ENCODE data around the gene PSMG2. TPM values are rescaled to one million over a fixed set of nuclear protein-coding genes. Genes with fewer than 3 reads are reported as not detected.

PSMG2 gene, protein sequence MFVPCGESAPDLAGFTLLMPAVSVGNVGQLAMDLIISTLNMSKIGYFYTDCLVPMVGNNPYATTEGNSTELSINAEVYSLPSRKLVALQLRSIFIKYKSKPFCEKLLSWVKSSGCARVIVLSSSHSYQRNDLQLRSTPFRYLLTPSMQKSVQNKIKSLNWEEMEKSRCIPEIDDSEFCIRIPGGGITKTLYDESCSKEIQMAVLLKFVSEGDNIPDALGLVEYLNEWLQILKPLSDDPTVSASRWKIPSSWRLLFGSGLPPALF
- total RNA-seq, result 71.4 and 76.6 TPM in 2 replicates

DNA sequence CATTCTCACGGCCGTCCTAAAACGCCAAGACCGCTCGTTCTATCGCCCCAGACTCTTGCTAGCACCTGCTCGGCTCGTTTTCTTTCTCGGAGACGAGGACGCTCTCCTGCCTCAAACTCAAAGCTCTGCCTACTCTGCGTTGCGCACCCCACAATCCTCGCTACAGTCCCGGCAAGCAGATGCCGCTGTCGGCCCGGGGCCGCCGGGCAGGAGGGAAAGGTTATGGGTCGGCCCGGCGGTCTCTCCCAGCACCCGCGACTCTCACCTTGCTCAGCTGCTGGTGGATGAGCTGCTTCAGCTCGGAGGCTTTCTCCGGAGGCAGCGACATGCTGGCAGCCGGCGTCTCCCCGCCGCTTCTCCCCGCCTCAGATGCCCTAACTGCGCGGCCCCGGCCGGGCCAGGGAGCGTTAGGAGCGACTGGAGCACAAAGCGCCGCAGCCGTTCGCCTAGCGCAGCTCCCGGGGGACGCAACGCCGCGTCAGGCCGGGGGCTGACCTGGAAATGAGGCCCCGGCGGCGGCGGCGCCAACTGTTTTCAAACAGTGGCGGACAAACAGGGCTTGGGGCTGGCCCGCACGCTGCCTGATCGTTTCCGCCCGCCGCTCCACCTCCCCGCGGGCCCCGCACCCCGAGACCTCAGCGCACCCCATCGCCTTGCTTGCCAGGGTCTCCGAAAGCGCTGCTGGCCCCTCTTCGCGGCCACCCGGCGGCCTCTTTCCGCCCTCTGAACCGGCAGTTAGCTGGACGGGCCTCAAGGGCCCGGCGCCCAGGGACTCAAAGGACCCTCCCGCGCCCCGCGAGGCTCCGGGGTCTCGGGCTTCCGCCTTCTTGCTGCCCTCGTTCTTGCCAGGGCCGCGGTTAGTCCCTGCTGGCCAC is at the start of gene PSMG2, which contains the start of gene CEP76:
Gene PSMG2, plus strand, starts transcription at position 822 of the 875 bp plus-strand sequence. CDS start 66 bp downstream, outside the sequence.
Gene CEP76, minus strand, starts transcription at position 503 of the 875 bp plus-strand sequence. Its CDS starts 175 bp downstream, at position 328.
- DNase-seq (ENCODE audit: extremely low read depth, low read depth, low spot score), result no peak

DNA sequence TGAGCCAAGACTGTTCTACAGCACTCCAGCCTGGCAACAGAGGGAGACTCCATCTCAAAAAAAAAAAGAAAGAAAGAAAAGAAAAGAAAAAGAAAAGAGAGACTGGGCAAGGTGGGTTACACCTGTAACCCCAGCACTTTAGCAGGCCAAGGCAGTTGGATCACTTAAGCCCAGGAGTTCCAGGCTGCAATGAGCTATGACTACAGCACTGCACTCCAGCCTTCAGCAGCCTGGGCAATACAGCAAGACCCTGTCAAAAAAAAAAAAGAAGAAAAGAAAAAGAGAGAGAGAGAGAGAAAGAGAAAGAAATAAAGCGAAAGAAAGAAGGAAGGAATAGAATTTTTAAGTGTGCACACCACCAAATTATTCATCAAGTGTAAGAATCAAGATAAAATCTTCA is 47.9 kb upstream of the PSMG2 start:
- no peak for DNase-seq (ENCODE audit: extremely low read depth, low read depth, low spot score)

DNA sequence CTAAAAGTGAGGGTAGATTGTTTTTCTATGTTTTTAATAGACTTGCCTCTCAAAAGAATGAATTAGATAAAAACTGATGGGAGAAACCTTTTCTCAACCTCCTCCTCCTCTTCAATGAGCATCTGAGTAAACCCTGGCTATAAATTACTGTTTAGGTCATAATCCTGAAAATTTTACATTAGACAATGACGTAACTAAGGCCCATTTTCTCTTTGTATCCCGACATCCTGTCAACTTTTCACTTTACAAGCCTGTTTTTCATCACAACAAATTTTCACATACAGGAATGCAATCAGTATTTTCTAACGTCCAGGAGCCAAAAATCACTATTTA is 46.3 kb upstream of the PSMG2 start:
- DNase-seq (ENCODE audit: extremely low read depth, low read depth, low spot score), result no peak

DNA sequence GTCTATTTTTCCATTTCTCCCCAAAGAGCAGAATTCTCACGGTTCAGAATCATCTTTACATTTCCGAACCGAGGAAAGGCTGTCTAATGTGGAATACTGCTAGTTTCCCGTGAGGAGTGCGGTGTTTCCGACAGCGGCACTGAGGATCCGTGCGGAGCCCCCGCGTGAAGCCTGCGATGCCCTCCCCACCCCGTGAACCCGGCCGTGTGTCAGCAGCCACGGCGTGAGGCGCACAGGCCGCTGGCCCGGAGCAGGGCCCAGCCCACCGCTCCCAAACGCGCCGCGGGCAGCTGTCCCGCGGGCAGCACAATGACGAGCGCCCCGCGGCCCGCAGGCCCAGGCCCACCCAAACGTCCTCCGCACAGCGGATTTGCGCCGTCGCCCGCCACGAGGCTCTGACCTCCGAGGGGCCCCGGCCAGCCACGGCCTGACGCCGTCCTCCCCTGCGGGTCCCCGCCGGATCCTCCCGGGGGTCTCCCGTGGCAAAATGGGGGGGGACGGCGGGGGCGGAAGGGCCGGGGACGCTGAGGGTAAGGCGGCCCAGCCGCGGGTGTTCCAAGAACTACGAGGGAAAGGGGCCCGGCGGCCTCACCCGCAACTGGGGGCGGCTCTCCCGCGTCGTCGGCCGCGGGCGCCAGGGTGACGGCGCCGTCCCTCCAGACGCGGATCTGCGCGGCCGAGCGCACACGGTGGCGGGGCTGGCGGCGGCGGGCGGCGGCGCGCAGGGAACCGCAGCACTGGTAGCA is 45.7 kb upstream of the PSMG2 start:
- DNase-seq (ENCODE audit: extremely low read depth, low read depth, low spot score), result no peak

DNA sequence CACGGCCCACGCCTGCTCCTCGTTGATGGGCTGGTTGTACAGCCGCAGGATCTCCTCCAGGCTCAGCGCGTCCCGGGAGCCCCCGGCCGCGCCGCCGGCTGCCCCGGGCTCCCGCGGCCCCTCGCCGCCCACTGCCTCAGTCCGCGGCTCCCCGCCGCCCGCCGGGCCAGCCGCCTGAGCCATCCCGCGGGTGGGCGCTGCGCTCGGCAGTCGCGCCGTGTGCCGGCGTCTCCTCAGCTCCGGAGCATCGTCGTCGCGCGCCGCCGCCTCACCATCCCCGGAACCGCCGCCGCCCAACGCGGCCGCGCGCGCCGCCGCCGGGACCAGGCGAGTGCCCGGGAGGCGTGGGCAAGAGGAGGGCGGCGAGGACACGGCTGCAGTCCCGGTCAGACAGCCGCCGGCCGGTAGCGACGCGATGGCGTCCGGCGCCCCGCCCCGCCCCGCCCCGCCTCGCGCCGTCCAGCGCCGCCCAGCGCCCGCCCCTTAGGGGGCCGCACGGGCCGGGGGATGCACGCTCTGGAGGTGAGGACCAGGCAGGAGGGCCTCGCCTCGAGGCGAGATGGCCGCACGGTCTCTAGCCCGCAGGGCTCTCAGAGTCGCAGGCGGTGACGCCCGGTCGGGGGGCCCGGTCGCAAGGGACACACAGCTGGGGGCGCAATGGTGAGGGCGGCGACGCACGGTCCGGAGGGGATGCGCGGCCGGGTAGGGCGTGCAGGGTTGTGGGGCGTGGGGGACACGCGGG is 45.0 kb upstream of the PSMG2 start, which contains the start of gene SPIRE1:
Gene SPIRE1, minus strand, starts transcription at position 424 of the 742 bp plus-strand sequence. Its CDS starts 241 bp downstream, at position 183.
- no peak for DNase-seq (ENCODE audit: extremely low read depth, low read depth, low spot score)

DNA sequence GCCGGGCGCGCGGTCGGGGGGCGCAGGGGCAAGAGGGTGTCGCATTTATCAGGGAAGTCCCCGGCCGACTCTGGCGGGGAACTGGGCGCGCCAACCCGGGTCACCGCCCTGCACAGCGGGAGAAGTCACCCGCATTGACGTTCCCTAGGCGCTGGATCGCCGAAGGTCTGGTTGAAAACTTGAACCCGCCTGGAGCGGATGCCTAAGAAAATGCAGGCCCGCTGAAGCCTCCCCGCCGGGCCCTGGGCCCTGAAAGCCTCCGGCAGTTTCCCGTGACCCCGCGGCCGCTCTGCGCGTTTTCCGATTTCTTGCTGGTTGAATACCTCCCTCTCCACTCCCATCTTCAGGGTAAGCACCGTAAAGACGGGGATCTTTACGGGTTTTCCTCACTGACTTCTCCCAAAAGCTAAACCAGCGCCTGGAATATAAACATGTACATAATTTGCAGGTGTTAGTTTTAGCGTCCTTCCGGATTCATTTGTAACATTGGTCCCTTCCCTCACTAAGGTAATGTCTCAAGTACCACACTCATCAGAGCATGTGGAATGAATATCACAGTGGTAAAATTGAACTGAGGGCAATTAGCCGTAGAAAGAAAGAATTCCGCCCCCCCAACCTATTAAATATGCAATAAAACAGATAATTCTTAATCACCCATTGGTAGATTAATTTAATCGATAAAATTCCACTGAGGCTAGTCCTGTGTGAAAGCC is 44.3 kb upstream of the PSMG2 start:
- no peak for DNase-seq (ENCODE audit: extremely low read depth, low read depth, low spot score)

DNA sequence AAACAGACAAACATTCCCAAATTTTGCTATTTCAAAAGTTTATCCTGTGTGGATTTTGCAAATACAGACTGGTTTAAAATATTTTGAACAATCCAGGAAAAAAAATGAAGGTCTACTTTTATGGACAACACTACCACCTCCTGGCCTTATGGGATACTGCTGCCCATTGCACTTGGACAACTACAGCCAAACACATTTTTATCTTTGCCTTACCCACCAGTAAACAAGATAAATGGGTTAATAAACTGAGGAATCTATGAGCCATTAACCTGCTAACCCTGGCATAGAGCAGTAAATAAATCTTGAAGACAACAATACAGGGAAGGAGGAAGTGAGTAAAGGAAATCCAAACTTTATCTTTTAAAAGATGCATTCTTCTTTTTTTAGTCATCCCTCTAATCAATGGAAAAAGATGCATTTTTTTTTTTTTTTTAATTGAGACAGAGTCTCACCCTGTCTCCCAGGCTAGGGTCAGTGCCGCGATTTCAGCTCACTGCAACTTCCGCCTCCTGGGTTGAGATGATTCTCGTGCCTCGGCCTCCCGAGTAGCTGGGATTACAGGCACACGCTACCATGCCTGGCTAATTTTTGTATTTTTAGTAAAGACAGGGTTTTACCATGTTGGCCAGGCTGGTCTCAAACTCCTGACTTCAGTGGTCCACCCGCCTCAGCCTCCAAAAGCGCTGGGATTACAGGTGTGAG is 42.8 kb upstream of the PSMG2 start:
- DNase-seq (ENCODE audit: extremely low read depth, low read depth, low spot score), result peak; percentile 87

DNA sequence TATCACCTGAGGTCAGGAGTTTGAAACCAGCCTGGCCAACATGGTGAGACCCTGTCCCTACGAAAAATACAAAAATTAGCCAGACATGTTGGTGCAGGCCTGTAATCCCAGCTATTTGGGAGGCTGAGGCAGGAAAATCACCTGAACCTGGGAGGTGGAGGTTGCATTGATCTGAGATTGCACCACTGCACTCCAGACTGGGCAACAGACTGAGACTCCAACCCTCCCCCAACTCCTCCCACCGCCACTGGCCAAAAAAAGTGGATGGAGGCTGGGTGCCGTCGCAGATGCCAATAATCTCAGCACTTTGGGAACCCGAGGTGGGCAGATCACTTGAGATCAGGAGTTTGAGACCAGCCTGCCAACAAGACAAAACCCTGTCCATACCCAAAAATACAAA is 34.8 kb upstream of the PSMG2 start:
- DNase-seq (ENCODE audit: extremely low read depth, low read depth, low spot score), result no peak

DNA sequence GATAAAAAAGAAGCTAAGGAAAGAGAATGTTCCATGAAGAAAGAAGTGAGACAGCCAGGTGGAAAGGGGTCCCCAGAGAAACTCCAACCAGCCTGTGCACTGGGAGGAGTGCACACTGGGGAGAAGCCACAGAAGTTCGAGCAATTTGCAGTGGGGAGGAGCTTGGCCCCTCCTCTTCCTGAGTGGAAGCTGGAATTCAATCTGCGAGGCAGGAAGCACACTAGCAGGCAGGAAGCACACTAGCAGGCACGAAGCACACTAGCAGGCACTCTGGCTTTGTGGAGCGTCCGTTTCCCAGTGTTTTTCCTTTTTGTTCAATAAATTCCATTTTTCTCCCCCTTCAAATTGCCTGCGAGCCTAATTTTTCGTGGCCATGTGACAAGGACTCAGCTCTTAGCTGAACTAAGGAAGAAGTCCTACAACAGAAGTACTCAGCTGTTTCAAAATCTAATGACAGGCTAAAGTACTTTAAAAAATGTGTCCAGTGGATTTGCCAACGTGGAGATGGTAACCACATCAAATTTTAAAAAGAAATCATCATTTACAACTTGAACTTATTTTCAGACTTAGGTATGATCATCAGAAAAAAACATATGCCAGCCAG is 23.6 kb upstream of the PSMG2 start:
- no peak for DNase-seq (ENCODE audit: extremely low read depth, low read depth, low spot score)

DNA sequence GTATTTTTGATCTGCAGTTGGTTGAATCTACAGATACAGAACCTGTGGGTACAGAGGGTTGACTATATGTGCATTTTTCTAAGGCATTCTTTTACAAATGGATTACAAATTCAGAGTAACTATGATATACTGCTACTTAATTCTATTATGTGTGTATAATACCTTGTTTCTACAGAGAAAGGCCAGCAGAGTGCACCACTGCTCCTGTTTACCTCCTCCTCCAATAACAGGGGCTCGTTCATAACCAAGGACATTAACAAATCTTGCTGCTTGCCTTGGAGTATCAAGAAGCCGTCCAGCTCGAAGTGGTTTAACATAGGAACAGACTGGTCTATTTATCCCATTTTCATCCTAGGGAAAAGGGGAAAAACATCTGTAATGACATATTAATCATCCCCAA is 16.7 kb upstream of the PSMG2 start:
- no peak for DNase-seq (ENCODE audit: extremely low read depth, low read depth, low spot score)

DNA sequence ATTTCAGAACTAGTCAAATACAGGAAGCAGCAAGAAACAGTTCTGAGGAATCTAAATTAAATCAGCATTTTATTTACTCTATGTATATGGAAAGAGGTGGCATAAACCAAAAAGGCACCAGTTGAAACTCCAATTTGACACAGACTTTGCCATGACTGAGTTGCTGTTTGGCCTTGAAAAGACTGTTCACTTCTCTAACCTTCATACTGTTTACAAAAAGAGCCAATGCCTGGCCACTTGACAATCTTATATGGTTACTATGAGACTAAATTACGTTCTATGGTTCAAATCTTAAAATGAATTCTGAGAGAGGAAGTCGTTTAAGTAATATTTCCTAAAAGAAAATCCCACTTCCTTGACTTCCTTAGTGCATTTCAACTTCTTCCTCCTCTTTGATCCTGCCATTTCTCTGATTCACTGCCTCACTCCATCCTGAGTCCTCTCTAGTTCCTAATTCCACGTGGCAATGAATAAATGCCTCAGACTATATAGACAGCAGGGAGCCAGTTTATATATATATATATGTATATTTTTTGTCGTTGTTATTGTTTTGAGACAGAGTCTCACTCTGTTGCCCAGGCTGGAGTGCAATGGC is 13.5 kb upstream of the PSMG2 start:
- DNase-seq (ENCODE audit: extremely low read depth, low read depth, low spot score), result no peak

DNA sequence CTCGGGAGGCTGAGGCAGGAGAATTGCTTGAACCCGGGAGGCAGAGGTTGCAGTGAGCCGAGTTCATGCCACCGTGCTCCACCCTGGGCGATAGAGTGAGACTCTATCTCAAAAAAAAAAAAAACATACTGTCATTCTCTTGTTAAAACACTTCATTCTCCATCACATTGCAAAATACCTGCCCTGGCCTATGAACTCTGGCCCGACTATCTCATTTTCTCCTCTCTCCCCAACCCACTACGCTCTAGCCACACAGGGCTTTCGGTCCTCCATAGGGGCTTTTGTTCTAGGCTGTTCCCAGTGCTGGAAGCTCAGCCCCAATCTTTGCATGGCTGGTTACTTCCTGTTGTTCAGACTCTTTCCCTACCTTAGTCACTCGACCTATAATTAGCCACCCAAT is 10.6 kb upstream of the PSMG2 start:
- no peak for DNase-seq (ENCODE audit: extremely low read depth, low read depth, low spot score)

DNA sequence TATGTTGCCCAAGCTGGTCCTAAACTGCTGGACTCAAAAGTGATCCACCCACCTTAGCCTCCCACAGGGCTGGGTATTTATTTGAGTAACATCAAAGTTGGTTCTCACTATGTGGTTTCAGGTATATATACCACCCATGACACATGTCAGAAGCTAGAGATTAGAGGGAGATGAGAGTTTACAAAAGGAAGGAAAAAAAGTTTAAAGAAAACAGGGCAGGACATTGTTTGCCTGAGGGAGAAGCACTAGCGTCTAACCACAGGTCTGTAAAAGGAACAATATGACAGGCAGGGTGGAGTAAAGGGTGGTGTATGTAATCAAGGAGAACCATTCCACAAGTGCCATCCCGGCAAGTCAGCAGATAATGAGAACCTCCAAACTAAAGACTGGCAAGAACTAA is 8.8 kb upstream of the PSMG2 start:
- DNase-seq (ENCODE audit: extremely low read depth, low read depth, low spot score), result no peak

DNA sequence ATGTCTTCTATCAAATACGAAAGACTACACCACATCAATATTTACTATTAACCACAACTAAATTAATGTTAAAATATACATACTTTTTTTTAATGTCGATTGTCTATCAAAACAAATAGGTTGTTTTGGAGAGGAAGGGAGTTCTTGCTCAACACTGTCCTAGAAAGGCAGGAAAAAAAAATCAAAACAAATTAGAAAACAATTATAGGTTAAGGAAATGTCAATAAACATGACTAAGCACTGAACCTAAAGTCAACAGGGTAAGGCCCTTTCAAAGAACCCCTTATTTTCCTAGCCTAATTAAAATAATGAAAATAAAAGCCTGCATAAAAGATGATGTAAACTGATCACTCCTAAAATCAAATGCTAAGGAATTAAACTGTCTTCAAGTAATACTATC is 3.1 kb upstream of the PSMG2 start:
- no peak for DNase-seq (ENCODE audit: extremely low read depth, low read depth, low spot score)

DNA sequence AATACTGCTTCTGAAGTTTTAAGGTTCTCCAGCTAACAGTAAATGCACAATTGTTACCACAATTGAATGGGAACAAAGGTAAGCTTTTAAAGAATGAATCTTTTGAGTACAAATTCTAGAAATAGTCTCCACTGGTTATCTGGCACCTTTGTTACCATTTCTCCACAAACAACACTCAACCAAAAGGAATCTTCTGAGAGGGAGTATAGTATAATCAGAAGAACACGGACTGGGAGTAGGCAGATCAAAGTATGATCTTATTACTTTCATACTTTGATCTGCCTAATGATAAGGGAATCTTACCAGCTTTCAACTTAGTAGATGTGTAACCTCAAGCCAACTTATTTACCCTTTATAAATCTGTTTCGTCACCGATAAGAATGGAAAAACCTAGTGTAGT is 1.7 kb upstream of the PSMG2 start:
- no peak for DNase-seq (ENCODE audit: extremely low read depth, low read depth, low spot score)

DNA sequence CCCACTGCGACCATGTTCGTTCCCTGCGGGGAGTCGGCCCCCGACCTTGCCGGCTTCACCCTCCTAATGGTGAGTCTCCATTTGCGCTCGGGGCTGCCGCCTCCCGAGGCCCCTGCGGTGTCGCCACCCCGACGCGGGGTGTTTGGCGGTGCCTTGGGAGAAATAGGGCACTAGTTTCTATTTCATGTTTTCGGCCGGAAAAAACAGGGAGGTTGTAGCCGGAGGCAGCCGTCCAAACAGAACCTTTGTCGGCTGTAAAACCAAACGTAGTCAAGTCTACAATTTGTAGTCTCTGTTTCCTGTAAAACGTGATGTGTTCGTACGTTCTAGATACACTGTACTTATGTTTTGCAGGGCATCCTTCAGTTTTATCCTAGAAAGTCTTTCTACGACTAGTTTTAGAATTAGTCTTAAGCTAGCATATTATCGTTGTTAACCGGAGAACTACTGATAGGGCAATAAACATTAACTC is 290 bp downstream of the PSMG2 start:
- DNase-seq (ENCODE audit: extremely low read depth, low read depth, low spot score), result no peak

DNA sequence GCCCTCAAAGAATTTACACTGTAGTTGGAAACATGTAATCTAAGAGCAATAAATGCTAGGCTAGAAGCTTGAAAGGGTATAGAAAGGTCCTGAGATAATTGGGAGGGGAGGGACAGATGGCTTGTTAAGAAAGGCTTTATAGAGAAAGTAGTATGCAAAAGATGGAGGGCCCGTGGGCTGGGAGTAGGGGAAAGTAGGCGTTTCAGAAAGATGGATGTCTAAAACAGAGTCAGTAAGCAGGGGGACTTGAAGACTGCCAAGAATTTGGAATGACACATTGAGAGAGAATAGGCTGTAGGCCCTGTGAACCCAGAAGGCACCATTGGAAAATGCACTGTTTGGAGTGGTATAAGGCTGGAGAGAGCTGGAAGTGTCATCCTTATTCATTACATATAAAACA is 822 bp downstream of the PSMG2 start:
- no peak for DNase-seq (ENCODE audit: extremely low read depth, low read depth, low spot score)

DNA sequence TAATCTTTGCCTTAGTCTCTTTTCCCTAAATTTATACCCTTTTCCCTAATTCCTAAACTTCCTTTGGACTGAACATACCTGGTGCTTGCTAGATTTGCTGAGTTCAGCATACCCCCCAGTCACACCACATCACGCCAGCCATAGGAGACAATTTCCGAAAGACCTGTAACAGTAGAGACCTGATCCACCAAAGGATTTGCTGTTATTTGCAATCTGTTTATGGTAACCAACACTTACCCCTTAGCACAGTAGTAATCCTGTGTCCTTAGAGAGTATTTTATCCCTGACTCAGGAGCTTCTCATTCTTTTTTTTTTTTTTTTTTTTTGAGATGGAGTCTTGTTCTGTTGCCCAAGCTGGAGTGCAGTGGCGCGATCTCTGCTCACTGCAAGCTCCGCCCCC is 8.6 kb downstream of the PSMG2 start:
- DNase-seq (ENCODE audit: extremely low read depth, low read depth, low spot score), result no peak
